T-helper 2 cell (primary cell): Measurements from ENCODE around the gene MEIOSIN.
A peak's percentile ranks its signal among the peaks of the same experiment; 100 is the strongest.
"Not testable (repeated sequence)": the region's sequence is repeated elsewhere in the genome, so short reads cannot be mapped to it uniquely, and the experiment has no call there.

Experiments used
- DNase-seq, 5 experiments: peaks; one replicate each; pipeline versions ENCODE4 v3.0.0 to v3.0.0-alpha.2; 2012 to 2022

Gene MEIOSIN

GRCh38 chr19:45781214-45782161 is 48.2 kb downstream of the MEIOSIN start:
- DNase-seq, result no peak

- no peak for DNase-seq
Observed at GRCh38 chr19:45782162-45782691, 49.0 kb downstream of the MEIOSIN start, which contains the start of gene DMPK. Gene DMPK (minus strand): TSS chr19:45782490. CDS start chr19:45782352, 138 bp downstream.

DNA sequence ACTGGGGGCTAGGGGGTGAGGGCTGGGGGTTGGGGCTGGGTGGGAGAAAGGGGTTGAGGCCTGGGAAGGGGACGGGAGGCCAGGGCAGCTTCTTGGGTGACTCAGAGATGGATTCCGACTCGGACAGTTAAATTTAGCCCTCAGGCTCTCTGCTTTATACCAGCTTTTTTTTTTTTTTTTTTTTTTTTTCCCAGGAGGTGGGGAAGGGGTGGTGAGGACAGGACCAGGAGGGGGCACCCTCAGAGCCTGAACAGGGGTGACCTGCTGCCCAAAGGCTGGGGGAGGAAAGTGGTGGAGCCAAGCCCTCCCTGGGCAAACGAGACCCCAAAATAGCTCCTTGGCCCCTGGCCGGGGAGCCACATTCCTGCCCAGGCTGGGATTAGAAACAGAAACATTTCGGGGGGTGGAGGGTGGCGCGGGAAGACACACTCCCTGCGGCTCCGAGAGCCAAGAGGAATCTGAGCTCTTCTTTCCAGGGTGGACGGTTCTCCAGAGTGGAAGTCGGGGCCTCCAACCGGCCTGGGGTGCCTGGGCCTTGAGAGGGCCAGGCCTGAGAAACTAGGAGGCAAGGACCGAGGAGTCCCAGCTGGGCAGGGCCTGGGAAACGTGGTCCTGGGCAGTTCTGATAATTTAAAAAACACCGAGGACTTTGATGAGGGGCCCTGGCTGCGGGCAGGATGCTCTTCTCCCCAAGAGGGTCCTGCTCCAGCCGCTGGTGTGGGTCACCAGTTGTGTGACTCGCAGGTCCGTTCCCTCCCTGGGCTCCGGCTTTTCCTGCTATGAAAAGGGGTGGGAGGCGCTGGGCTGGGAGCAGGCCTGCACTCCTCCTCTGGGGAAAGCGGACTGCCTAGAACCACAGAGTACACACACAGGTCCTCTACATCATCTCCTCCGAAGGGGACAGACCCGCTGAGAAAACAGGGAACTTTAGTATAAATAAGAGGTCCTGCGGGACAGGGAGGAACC is 49.9 kb downstream of the MEIOSIN start:
- no peak for DNase-seq

DNA sequence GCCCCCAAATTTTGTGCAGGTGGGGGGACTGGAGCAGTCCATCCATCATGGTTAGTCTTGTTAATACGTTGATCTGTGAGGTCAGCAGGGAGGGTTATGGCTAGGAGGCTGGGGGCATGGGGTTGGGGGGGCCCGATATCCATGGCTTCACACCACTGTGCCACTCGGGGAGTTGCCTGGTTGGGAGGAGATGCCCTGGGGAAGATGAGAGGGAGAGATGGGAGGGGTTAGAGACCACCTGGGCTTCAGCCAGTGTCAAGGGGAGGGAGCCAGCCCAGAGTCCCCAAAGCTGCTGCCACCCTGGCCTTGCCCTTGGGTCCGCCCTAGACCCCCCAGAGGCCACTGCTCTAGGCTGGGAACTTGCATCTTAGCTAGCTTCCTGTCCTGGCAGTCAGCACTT is 50.9 kb downstream of the MEIOSIN start:
- DNase-seq, result no peak

DNA sequence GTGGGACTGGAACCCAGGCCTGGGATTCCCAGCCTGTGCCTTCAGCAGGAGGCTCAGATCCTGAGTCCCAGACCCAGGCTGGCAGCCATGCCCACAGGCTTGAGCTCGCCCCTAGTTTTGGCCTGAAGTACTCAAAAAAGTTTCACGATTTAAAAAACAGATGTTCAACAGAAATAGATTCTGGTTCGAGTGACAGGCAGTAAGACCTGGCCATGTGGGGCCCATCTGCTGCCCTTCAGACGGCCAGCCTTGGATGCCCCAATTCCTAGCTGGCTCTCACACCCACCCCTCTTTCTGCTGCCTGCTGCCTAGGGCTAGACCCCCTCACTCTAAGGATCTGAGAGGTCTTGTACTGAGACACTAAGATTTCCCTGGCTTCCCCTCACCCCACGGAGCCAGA is 51.9 kb downstream of the MEIOSIN start:
- DNase-seq, result no peak

GRCh38 chr19:45785781-45786532 is 52.7 kb downstream of the MEIOSIN start:
- DNase-seq, result no peak

DNA sequence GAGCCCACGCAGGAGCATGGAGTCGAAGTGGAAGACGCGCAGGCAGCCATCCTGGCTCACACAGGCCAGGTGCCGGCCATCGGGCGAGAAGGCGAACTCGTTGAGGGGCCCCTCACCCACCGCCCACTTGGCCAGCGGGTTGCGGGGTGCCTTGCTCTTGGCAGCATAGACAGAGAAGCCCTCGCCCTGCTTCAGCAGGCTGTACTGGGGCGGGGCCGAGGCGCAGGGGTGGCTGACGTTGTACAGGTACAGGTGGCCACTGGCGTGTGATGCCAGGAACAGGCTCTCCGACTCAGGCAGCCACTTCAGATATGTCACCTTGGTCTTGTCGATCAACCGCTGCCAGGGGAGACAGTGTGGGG is 53.3 kb downstream of the MEIOSIN start:
- no peak for DNase-seq

DNA sequence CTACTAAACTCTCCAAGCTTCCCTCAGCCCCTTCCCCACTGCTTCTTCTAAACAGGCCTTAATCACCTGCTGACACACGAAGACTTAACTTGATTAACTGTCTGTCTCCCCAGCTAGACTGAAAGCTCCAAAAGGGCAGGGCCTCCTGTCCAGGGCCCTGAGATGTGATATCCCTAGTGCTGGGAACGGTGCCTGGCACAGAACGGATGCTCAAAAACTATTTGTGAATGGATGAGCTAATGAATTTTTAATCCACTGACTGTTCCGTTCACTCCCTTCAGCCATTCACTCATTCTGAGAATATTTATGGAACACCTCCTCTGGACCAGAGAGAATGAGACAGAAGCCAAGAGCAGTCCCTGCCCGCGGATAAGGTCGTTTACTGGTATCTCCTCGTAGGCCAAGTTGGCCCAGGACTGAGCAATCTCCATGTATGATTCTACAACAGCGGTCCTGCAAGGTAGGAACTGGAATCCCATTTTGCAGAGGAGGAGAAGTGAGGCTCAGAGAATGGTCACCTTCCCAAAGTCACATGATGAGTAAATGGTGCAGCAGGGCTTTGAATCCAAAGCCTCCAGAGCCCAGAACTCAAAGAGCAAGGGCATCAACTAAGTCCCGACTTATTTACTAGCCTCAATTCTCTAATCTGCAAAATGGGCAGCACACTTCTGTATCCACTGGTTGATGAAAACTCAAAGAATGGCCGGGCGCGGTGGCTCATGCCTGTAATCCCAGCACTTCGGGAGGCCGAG is 56.0 kb downstream of the MEIOSIN start:
- no peak for DNase-seq

- DNase-seq, result peak in 2 of 5 experiments; percentile 69 to 75
Observed at GRCh38 chr19:45790942-45791341, 57.7 kb downstream of the MEIOSIN start.

DNA sequence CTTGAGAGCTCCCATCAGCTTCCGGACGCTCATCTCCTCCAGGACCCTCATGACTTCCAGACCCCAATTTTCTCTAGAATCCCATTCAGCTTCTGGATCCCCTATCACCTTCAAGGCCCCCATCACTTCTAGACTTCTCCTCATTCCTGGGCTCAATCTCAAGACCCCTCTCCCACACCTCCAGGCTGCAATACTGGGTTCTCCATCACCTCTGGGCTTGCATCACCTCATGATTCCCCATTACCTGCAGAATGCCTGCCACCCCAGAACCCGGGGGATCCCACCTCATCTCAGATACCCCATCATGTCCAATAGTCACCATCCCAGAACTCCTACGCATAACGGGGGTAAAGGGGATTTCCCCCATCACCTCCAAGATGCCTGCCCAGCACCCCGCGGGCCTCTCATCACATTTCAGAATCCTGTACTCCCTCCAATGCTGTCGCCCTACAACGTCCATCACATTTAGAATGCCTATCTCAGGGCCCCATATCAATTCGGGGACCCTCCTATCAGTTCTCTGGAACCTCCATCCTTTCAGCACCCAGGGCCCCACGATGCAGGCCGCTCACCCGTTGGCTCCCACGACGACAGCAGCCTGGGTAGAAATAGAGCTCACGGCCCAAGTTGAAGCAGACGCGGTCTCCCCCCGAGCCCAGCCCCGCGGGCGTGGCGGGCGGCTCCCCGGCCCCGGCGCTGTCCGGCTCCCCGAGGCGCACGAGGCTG is 58.7 kb downstream of the MEIOSIN start:
- no peak for DNase-seq

GRCh38 chr19:45792470-45793177 is 59.4 kb downstream of the MEIOSIN start, which contains the start of gene DMWD:
Gene DMWD (minus strand): TSS chr19:45792845. CDS start chr19:45792756, 89 bp downstream.
- peak; percentile 97 to 99 (median 99) for DNase-seq

DNA sequence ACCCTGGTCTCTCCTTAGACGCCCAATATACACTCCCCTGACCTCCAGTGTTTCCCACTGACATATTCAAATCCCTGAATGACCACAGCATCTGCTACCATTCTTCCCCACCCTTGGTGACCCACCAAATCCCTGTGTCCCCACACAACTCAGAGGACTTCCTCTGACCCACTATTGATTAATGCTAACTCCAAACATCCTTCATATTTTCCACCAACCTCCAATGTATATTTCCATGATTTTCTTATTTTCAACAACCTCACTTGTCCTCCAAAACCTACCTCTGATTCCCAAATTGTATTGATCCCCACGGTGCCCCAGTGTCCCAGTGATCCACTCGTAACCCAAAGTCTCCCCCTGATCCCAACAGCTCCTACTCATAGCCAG is 59.9 kb downstream of the MEIOSIN start:
- no peak for DNase-seq

GRCh38 chr19:45793876-45794275 is 60.6 kb downstream of the MEIOSIN start:
- DNase-seq, result no peak

- DNase-seq, result no peak
Observed at GRCh38 chr19:45794627-45795026, 61.4 kb downstream of the MEIOSIN start.

DNA sequence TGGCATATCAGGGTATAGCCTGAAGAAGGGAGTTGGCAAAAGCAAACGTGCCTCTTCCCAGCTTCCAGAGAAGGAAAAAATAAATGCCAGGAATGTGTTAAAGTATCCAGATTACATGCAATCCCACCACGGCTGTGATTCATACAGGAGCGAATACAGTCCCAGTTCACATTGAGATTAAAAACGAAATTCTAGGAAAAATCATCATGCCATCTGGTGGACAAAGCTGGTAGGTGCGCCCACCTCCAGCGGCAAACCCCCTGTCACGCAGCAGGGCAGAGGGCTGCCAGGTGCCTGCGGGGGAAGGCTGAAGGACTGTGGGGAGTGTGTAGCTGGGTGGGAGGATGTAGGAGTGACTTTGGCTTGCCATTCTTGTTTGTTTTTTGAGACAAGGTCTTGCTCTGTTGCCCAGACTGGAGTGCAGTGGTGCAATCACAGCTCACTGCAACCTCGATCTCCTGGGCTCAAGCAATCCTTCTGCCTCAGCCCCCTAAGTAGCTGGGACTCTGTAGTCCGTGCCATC is 65.8 kb downstream of the MEIOSIN start:
- peak; percentile 26 to 54 (median 48) for DNase-seq

DNA sequence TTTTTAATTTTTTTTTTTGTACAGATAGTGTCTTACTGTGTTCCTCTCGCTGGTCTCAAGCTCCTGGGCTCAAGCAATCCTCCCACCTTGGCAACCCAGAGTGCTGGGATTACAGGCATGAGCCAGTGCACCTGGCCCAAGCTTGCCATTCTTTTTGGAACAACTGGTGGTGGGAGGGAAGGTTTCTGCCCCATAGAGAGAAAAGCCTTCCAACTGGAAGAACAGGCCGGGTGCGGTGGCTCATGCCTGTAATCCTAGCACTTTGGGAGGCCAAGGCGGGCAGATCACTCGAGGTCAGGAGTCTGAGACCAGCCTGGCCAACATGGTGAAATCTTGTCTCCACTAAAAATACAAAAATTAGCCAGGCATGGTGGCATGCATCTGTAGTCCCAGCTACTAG is 66.3 kb downstream of the MEIOSIN start:
- DNase-seq, result not testable (repeated sequence)

DNA sequence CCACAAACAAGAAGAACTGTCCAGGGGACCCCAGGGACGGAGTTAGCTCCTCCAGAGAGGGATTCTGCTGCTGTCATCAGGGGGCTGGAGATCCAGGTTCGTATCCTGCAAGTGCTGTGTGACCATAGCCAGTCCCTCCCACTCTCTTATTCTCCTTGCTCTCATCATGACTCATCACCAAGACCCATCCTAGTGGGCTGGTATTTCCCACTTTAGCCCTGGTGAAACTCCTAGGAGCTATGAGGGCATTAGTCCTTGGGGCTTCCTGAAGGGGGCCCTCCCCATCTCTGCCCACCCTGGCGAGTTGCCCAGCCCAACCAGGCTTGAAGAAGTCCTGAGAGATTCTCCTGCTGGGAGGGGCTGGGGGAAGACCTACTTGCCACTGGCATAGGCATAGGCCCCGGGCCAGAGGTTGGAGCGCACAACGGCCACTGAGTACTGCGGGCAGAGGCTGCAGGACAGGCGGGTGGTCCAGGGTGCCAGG is 66.9 kb downstream of the MEIOSIN start:
- no peak for DNase-seq

DNA sequence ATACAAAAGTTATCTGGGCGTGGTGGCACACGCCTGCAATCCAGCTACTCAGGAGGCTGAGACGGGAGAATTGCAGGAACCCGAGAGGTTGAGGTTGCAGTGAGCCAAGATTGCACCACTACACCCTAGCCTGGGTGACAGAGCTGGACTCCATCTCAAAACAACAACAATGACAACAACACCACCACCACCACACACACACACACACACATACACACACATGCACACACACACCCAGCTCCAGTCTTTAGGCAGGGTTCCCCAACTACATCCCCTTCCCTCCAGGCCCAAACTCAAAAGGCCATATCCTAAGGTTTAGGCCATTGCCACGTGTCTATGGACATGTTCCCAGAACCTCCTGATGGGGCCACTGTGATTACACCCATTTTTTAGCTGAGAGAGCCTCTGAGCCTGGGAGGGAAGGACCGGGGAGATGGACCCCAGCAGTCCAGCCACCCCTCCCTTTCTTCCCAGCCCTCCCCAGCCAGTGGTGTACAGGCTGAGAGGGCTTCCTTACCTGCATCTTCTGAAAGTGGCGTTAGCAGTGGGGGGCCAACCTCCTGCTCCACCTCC is 68.5 kb downstream of the MEIOSIN start:
- no peak for DNase-seq
